ENCODE results near the gene CTF1.
A peak's percentile ranks its signal among the peaks of the same experiment; 100 is the strongest.

The CTF1 gene

GRCh38 chr16:30904114-30904780 is 7.8 kb downstream of the CTF1 start:
- DNase-seq (ENCODE audit: extremely low read depth in 1 of 2, low read depth in 1 of 2) = no peak

GRCh38 chr16:30907064-30907463 is 10.7 kb downstream of the CTF1 start:
- DNase-seq (ENCODE audit: extremely low read depth in 1 of 2, low read depth in 1 of 2) = no peak

GRCh38 chr16:30910427-30911029 is 14.1 kb downstream of the CTF1 start:
- no peak for DNase-seq (ENCODE audit: extremely low read depth in 1 of 2, low read depth in 1 of 2)

GRCh38 chr16:30912794-30913412 is 16.5 kb downstream of the CTF1 start:
- DNase-seq (ENCODE audit: extremely low read depth in 1 of 2, low read depth in 1 of 2) = no peak

GRCh38 chr16:30914830-30915229 is 18.4 kb downstream of the CTF1 start:
- no peak for DNase-seq (ENCODE audit: extremely low read depth in 1 of 2, low read depth in 1 of 2)

GRCh38 chr16:30918614-30919013 is 22.2 kb downstream of the CTF1 start:
- DNase-seq (ENCODE audit: extremely low read depth in 1 of 2, low read depth in 1 of 2) = no peak

GRCh38 chr16:30920891-30921290 is 24.5 kb downstream of the CTF1 start:
- no peak for DNase-seq (ENCODE audit: extremely low read depth in 1 of 2, low read depth in 1 of 2)

- no peak for DNase-seq (ENCODE audit: extremely low read depth in 1 of 2, low read depth in 1 of 2)
These were observed 25.0 kb downstream of the CTF1 start for GRCh38 chr16:30921459-30921747.

- DNase-seq (ENCODE audit: extremely low read depth in 1 of 2, low read depth in 1 of 2) = peak; percentile 67 to 79
These were observed 25.5 kb downstream of the CTF1 start for GRCh38 chr16:30921748-30922419.

GRCh38 chr16:30922420-30922959 is 26.1 kb downstream of the CTF1 start:
- peak; percentile 100 for DNase-seq (ENCODE audit: extremely low read depth in 1 of 2, low read depth in 1 of 2)

GRCh38 chr16:30922960-30923535 is 26.6 kb downstream of the CTF1 start:
- DNase-seq (ENCODE audit: extremely low read depth in 1 of 2, low read depth in 1 of 2) = peak; percentile 89 to 97

- DNase-seq (ENCODE audit: extremely low read depth in 1 of 2, low read depth in 1 of 2) = no peak
These were observed 27.2 kb downstream of the CTF1 start, which contains the start of gene FBXL19 for GRCh38 chr16:30923554-30924075. TSS of gene FBXL19 (plus strand) at chr16:30923572. CDS start at chr16:30925755, 2,183 bp downstream.

GRCh38 chr16:30924076-30924912 is 27.9 kb downstream of the CTF1 start:
- DNase-seq (ENCODE audit: extremely low read depth in 1 of 2, low read depth in 1 of 2) = no peak

- no peak for DNase-seq (ENCODE audit: extremely low read depth in 1 of 2, low read depth in 1 of 2)
These were observed 28.7 kb downstream of the CTF1 start for GRCh38 chr16:30924913-30925631.

GRCh38 chr16:30925632-30925987 is 29.2 kb downstream of the CTF1 start:
- DNase-seq (ENCODE audit: extremely low read depth in 1 of 2, low read depth in 1 of 2) = no peak

- no peak for DNase-seq (ENCODE audit: extremely low read depth in 1 of 2, low read depth in 1 of 2)
These were observed 29.8 kb downstream of the CTF1 start for GRCh38 chr16:30925995-30926811.

- no peak for DNase-seq (ENCODE audit: extremely low read depth in 1 of 2, low read depth in 1 of 2)
These were observed 30.7 kb downstream of the CTF1 start for GRCh38 chr16:30926937-30927788.
